IMR-90 (cell line): ENCODE measurements around the gene MAP4. TPM values are rescaled to one million over a fixed set of nuclear protein-coding genes. Genes with fewer than 3 reads are reported as not detected.

Experiments
- ATAC-seq: fragments of 200-7000 bp; cut with Tn5 transposase; 2 replicates; pipeline ENCODE4 v1.9.1; 2020; ENCODE audit warnings: low read depth, mild to moderate bottlenecking, moderate library complexity
- BruUV-seq: library from RNA; stranded (reverse); fragments of 400-500 nt; replicated peaks from 2 replicates; lab custom pipeline; 2021; lab: Mats Ljungman, UMichigan
- CTCF ChIA-PET: fragments of 300-600 bp; formaldehyde crosslinking; extraction: SDS; loops from one replicate; lab custom pipeline; 2021; ENCODE audit warnings: antibody characterized with exemption; lab: Yijun Ruan, JAX
- POLR2A ChIA-PET: fragments of 300-600 bp; sonication (Branson Sonifier 250); formaldehyde crosslinking; loops from one replicate; lab custom pipeline; 2022; ENCODE audit warnings: antibody characterized with exemption; ENCODE audit not compliant: unreplicated experiment; lab: Charles Lee
- DNase-seq: peaks from one replicate; pipeline ENCODE4 v3.0.0; 2013
- H2AFZ ChIP-seq: replicated peaks from 2 replicates; pipeline ENCODE3; 2013; ENCODE audit warnings: low read length, mild to moderate bottlenecking; ENCODE audit not compliant: poor library complexity
- H2AK5ac ChIP-seq: 2 replicates; pipeline ENCODE4 v1.6.1; 2013; ENCODE audit warnings: low read depth, low read length, inconsistent platforms
- H2AK9ac ChIP-seq: replicated peaks from 2 replicates; pipeline ENCODE3; 2013; ENCODE audit warnings: mild to moderate bottlenecking, low read depth, low read length, moderate library complexity; ENCODE audit not compliant: poor library complexity
- H2BK120ac ChIP-seq: 2 replicates; pipeline ENCODE4 v1.6.1; 2013; ENCODE audit warnings: low read depth, low read length, inconsistent platforms
- H2BK15ac ChIP-seq: 3 replicates; pipeline ENCODE4 v1.6.1; 2013; ENCODE audit warnings: low read depth, low read length, inconsistent platforms
- H2BK20ac ChIP-seq: 2 replicates; pipeline ENCODE4 v1.6.1; 2013; ENCODE audit warnings: low read depth, mild to moderate bottlenecking, inconsistent platforms, low read length, moderate library complexity
- H2BK5ac ChIP-seq: 2 replicates; pipeline ENCODE4 v1.6.1; 2013; ENCODE audit warnings: mild to moderate bottlenecking, low read depth, low read length, inconsistent platforms; ENCODE audit not compliant: poor library complexity, severe bottlenecking
- H3K14ac ChIP-seq: replicated peaks from 2 replicates; pipeline ENCODE4 v1.6.1; 2013; ENCODE audit warnings: low read depth, low read length, inconsistent platforms
- H3K18ac ChIP-seq: 2 replicates; pipeline ENCODE4 v1.6.1; 2013; ENCODE audit warnings: low read depth, low read length, control low read depth
- H3K23ac ChIP-seq: 2 replicates; pipeline ENCODE4 v1.6.1; 2013; ENCODE audit warnings: low read depth, low read length, inconsistent platforms
- H3K27ac ChIP-seq: 2 replicates; pipeline ENCODE4 v1.5.1; 2013; ENCODE audit warnings: mild to moderate bottlenecking, control low read depth, low read length; ENCODE audit not compliant: insufficient read depth
- H3K27me3 ChIP-seq: 2 replicates; pipeline ENCODE4 v1.6.1; 2013; ENCODE audit warnings: low read length; ENCODE audit not compliant: control insufficient read depth, insufficient read depth
- H3K36me3 ChIP-seq: 2 replicates; pipeline ENCODE4 v1.6.1; 2013; ENCODE audit warnings: low read length, mixed read lengths; ENCODE audit not compliant: control insufficient read depth, insufficient read depth
- H3K4ac ChIP-seq: 2 replicates; pipeline ENCODE4 v1.6.1; 2013; ENCODE audit warnings: low read depth, low read length, inconsistent platforms
- H3K4me1 ChIP-seq: 2 replicates; pipeline ENCODE4 v1.6.1; 2013; ENCODE audit warnings: low read length, mixed read lengths; ENCODE audit not compliant: control insufficient read depth, insufficient read depth
- H3K4me2 ChIP-seq: 2 replicates; pipeline ENCODE4 v1.6.1; 2013; ENCODE audit warnings: low read depth, mild to moderate bottlenecking, control low read depth, low read length, moderate library complexity
- H3K4me3 ChIP-seq: 2 replicates; pipeline ENCODE4 v1.5.1; 2013; ENCODE audit warnings: low read depth, mild to moderate bottlenecking, control low read depth, low read length, moderate library complexity; ENCODE audit not compliant: insufficient read depth
- H3K56ac ChIP-seq: 2 replicates; pipeline ENCODE4 v1.6.1; 2013; ENCODE audit warnings: low read length, inconsistent platforms; ENCODE audit not compliant: insufficient read depth; ENCODE audit errors: extremely low read depth
- H3K79me1 ChIP-seq, 2 experiments: 2 replicates each; pipeline ENCODE4 v1.6.1; 2013; ENCODE audit warnings: low read length in 2 of 2, inconsistent platforms in 1 of 2, low read depth in 1 of 2
- H3K9ac ChIP-seq: 2 replicates; pipeline ENCODE4 v1.6.1; 2013; ENCODE audit warnings: low read depth, low read length, control low read depth
- H3K9me1 ChIP-seq: 2 replicates; pipeline ENCODE4 v1.6.1; 2013; ENCODE audit warnings: low read length, inconsistent platforms; ENCODE audit not compliant: insufficient read depth
- H3K9me3 ChIP-seq: 2 replicates; pipeline ENCODE4 v1.6.1; 2013; ENCODE audit warnings: low read length; ENCODE audit not compliant: control insufficient read depth, insufficient read depth
- H4K20me1 ChIP-seq: 2 replicates; pipeline ENCODE4 v1.6.1; 2013; ENCODE audit warnings: low read length, inconsistent platforms; ENCODE audit not compliant: insufficient read depth
- H4K5ac ChIP-seq: 2 replicates; pipeline ENCODE4 v1.6.1; 2013; ENCODE audit warnings: mild to moderate bottlenecking, low read depth, low read length, control low read depth
- H4K8ac ChIP-seq, 2 experiments: 2 replicates each; pipeline ENCODE4 v1.6.1; 2013; ENCODE audit warnings: low read depth in 2 of 2, low read length in 2 of 2, control low read depth in 1 of 2, inconsistent platforms in 1 of 2
- H4K91ac ChIP-seq: 2 replicates; pipeline ENCODE4 v1.6.1; 2013; ENCODE audit warnings: low read depth, low read length, inconsistent platforms; ENCODE audit not compliant: insufficient read depth
- CHD1 ChIP-seq: IDR thresholded peaks from 2 replicates; pipeline ENCODE4 v1.6.1; 2012; ENCODE audit warnings: low read depth, low read length, improper control_type of control experiment
- NFE2L2 ChIP-seq: fragments of 150-350 bp; IDR thresholded peaks from 2 replicates; pipeline ENCODE4 v1.6.1; 2016; ENCODE audit warnings: low read depth, mild to moderate bottlenecking, low read length
- RAD21 ChIP-seq: IDR thresholded peaks from 2 replicates; pipeline ENCODE4 v1.6.1; 2012; ENCODE audit warnings: low read length, improper control_type of control experiment
- WGBS, 2 experiments: methylation state at CpG; one replicate each; pipeline versions ENCODE4 v1.1.5 to v1.1.7; 2013; ENCODE audit warnings: missing lambda C conversion rate in 2 of 2; ENCODE audit not compliant: insufficient read length in 1 of 2; ENCODE audit errors: extremely low coverage in 2 of 2; 5-methylcytosine and 5-hydroxymethylcytosine counted together
- dilution Hi-C: fragments of 300-500 bp; cut with HindIII; formaldehyde crosslinking; loops from one replicate; pipeline ENCODE4 v1.14.3; 2018; ENCODE audit warnings: low sequenced_read_pairs; ENCODE audit not compliant: unreplicated experiment
- in situ Hi-C: fragments of 300-500 bp; cut with MboI; formaldehyde crosslinking; loops from 3 replicates; pipeline ENCODE4 v1.14.3; 2019; ENCODE audit warnings: low sequenced_read_pairs, inconsistent platforms, mixed read lengths
- intact Hi-C: fragments of 100-400 bp; cut with micrococcal nuclease; formaldehyde crosslinking; loops from 2 replicates; pipeline ENCODE4 v1.10.0; 2022
- polyA plus RNA-seq, 3 experiments: library from polyadenylated mRNA; depleted of rRNA; stranded (reverse); fragments of >200 nt; gene quantifications; 2 replicates each; pipeline ENCODE4 v1.2.3, GENCODE V29; 2012; ENCODE audit warnings: low replicate concordance in 1 of 3
- total RNA-seq: library from RNA; depleted of rRNA; stranded (reverse); fragments of >200 nt; gene quantifications from 2 replicates; pipeline ENCODE4 v1.2.3, GENCODE V29; 2012

The MAP4 gene
- total and polyA plus RNA-seq, 2 of the 4 experiments (the other 2 are of a cell fraction) = 87.8 to 216 TPM

DNA sequence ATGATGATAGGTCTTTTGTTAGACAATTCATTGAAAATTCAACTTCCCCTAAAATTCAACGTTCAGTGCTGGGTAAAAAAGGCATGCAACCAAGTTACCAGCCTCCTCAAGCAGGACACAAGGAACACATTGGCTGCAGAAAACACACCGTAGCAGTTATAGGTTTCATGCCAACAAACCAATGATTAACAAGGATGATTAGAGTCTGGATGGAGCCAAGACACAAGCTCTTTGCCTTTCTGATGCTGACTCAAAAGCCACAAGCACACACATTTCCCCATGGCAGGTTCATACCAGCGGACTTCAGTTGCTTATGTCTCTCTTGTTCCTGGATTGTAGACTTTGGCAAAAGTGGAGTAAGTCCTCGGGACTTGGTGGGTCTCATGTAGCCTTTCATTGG, 107.5 kb downstream of the MAP4 start:
- no peak overlapping the region for H2BK5ac ChIP-seq
- no peak overlapping the region for H3K14ac ChIP-seq
- BruUV-seq = no TSS peak
- H3K9me3 ChIP-seq = no peaks in the 10 kb centered on the region
- H4K91ac ChIP-seq = no peak overlapping the region
- ATAC-seq (no peak), DNase-seq (peak; percentile 6)
- H2BK120ac ChIP-seq = no peak overlapping the region
- H3K27me3 ChIP-seq = no peaks in the 10 kb centered on the region
- H3K4me2 ChIP-seq = no peak overlapping the region
- H3K79me1 ChIP-seq = peaks cover 28 to 54% of the 10 kb centered on the region in 2 experiments
- H2BK15ac ChIP-seq = no peak overlapping the region
- peaks cover 17% of the 10 kb centered on the region for H3K9me1 ChIP-seq
- ChIA-PET POLR2A (no interaction called here), CTCF (no interaction called here)
- no peak overlapping the region for H2AFZ ChIP-seq
- no peak overlapping the region for H3K4ac ChIP-seq
- H3K56ac ChIP-seq = no peak overlapping the region
- no peak overlapping the region for H2AK5ac ChIP-seq
- in situ Hi-C loops = no loop called here
- H2BK20ac ChIP-seq = no peak overlapping the region
- WGBS, 2 experiments = no CpG with 5 or more reads among the region's 4 CpGs
- H2AK9ac ChIP-seq = no peak overlapping the region
- H3K4me1 ChIP-seq = peaks cover 12% of the 10 kb centered on the region
- intact Hi-C loops = no loop called here
- peaks cover 17% of the 10 kb centered on the region for H3K36me3 ChIP-seq
- no peak overlapping the region for H4K8ac ChIP-seq
- no peak overlapping the region for H3K27ac ChIP-seq
- H4K20me1 ChIP-seq = peaks cover 25% of the 10 kb centered on the region; the same call in 1 of the 2 replicates
- dilution Hi-C loops = no loop called here
- H3K23ac ChIP-seq = no peak overlapping the region
- no peak for TF ChIP-seq NFE2L2
- no peak for TF ChIP-seq RAD21
- TF ChIP-seq CHD1 = no peak
- no peak overlapping the region for H3K18ac ChIP-seq
- H4K5ac ChIP-seq = no peak overlapping the region
- H3K4me3 ChIP-seq = no peak overlapping the region
- no peak overlapping the region for H3K9ac ChIP-seq
